NCI-H510A treated with DMSO at 0.1 percent for 48 hours (cell line): ENCODE data around the gene DGCR6L.
A peak's percentile ranks its signal among the peaks of the same experiment; 100 is the strongest.
"Not testable (repeated sequence)": the region's sequence is repeated elsewhere in the genome, so short reads cannot be mapped to it uniquely, and the experiment has no call there.

Experiments
- DNase-seq: peaks from one replicate; lab custom pipeline; 2025; lab: John Stamatoyannopoulos, UW

Gene DGCR6L

GRCh38 chr22:20275836-20276235 is 44.0 kb downstream of the DGCR6L start:
- DNase-seq, result no peak

GRCh38 chr22:20275325-20275724 is 44.5 kb downstream of the DGCR6L start:
- DNase-seq, result not testable (repeated sequence)

GRCh38 chr22:20274374-20274773 is 45.5 kb downstream of the DGCR6L start:
- DNase-seq, result not testable (repeated sequence)

- DNase-seq, result no peak
These were observed 46.1 kb downstream of the DGCR6L start for GRCh38 chr22:20273758-20274181.

- DNase-seq, result no peak
These were observed 47.2 kb downstream of the DGCR6L start for GRCh38 chr22:20272700-20273099.

- DNase-seq, result no peak
These were observed 47.7 kb downstream of the DGCR6L start for GRCh38 chr22:20272174-20272573.

GRCh38 chr22:20271114-20271994 is 48.5 kb downstream of the DGCR6L start:
- DNase-seq, result no peak

GRCh38 chr22:20270190-20271113 is 49.4 kb downstream of the DGCR6L start:
- DNase-seq, result not testable (repeated sequence)

GRCh38 chr22:20269673-20270072 is 50.2 kb downstream of the DGCR6L start:
- DNase-seq, result not testable (repeated sequence)

- DNase-seq, result not testable (repeated sequence)
These were observed 50.7 kb downstream of the DGCR6L start for GRCh38 chr22:20269201-20269600.

GRCh38 chr22:20268279-20269012 is 51.4 kb downstream of the DGCR6L start, which contains the start of gene RTN4R:
TSS of gene RTN4R (minus strand) at chr22:20268318. CDS start at chr22:20268092, 226 bp downstream.
- DNase-seq, result peak; percentile 15

- no peak for DNase-seq
These were observed 52.2 kb downstream of the DGCR6L start for GRCh38 chr22:20267441-20268278.

GRCh38 chr22:20266667-20267440 is 53.0 kb downstream of the DGCR6L start:
- DNase-seq, result not testable (repeated sequence)

- DNase-seq, result not testable (repeated sequence)
These were observed 53.8 kb downstream of the DGCR6L start for GRCh38 chr22:20265772-20266666.

GRCh38 chr22:20264614-20265452 is 55.0 kb downstream of the DGCR6L start:
- DNase-seq, result no peak
